ENCODE results near the gene PILRA.

The PILRA gene

GRCh38 chr7:100367676-100368613 lies 5.3 kb upstream of the PILRA start:
- TF ChIP-seq CTCF (IDR thresholded peaks at IDR 0.05; ENCODE audit: borderline replicate concordance, control extremely low read depth, extremely low read depth, insufficient read depth, missing control alignments) = no peak
- in situ Hi-C loops (cut with MboI; ENCODE audit: low sequenced_read_pairs, unreplicated experiment) = no loop called here

GRCh38 chr7:100369105-100369504 lies 4.2 kb upstream of the PILRA start:
- no peak for TF ChIP-seq CTCF (IDR thresholded peaks at IDR 0.05; ENCODE audit: borderline replicate concordance, control extremely low read depth, extremely low read depth, insufficient read depth, missing control alignments)
- DNase-seq (ENCODE audit: low spot score) = peak; percentile 83
- in situ Hi-C loops (cut with MboI; ENCODE audit: low sequenced_read_pairs, unreplicated experiment) = no loop called here

More at GRCh38 chr7:100367676-100368613, 5.3 kb upstream of the PILRA start:
- DNase-seq (ENCODE audit: low spot score) = no peak

- TF ChIP-seq CTCF (IDR thresholded peaks at IDR 0.05; ENCODE audit: borderline replicate concordance, control extremely low read depth, extremely low read depth, insufficient read depth, missing control alignments) = no peak
- no peak for DNase-seq (ENCODE audit: low spot score)
- in situ Hi-C loops (cut with MboI; ENCODE audit: low sequenced_read_pairs, unreplicated experiment) = no loop called here
Measured at GRCh38 chr7:100370303-100370702, 3.0 kb upstream of the PILRA start.

- in situ Hi-C loops (cut with MboI; ENCODE audit: low sequenced_read_pairs, unreplicated experiment) = no loop called here
- no peak for DNase-seq (ENCODE audit: low spot score)
- no peak for TF ChIP-seq CTCF (IDR thresholded peaks at IDR 0.05; ENCODE audit: borderline replicate concordance, control extremely low read depth, extremely low read depth, insufficient read depth, missing control alignments)
Measured at GRCh38 chr7:100370746-100371145, 2.5 kb upstream of the PILRA start.

- in situ Hi-C loops (cut with MboI; ENCODE audit: low sequenced_read_pairs, unreplicated experiment) = no loop called here
Measured at GRCh38 chr7:100371561-100372171, 1.6 kb upstream of the PILRA start.

GRCh38 chr7:100372256-100372655 lies 1.0 kb upstream of the PILRA start:
- TF ChIP-seq CTCF (IDR thresholded peaks at IDR 0.05; ENCODE audit: borderline replicate concordance, control extremely low read depth, extremely low read depth, insufficient read depth, missing control alignments) = no peak
- in situ Hi-C loops (cut with MboI; ENCODE audit: low sequenced_read_pairs, unreplicated experiment) = no loop called here
- no peak for DNase-seq (ENCODE audit: low spot score)

More at GRCh38 chr7:100371561-100372171, 1.6 kb upstream of the PILRA start:
- TF ChIP-seq CTCF (IDR thresholded peaks at IDR 0.05; ENCODE audit: borderline replicate concordance, control extremely low read depth, extremely low read depth, insufficient read depth, missing control alignments) = no peak
- DNase-seq (ENCODE audit: low spot score) = no peak
